HG02763 (cell line): ENCODE results near the gene EML5.

Experiments
- ATAC-seq: cut with Tn5 transposase; IDR thresholded peaks from one replicate; pipeline ENCODE4 v1.9.1; 2021; ENCODE audit warnings: mild to moderate bottlenecking, moderate library complexity; ENCODE audit not compliant: unreplicated experiment

The EML5 gene

DNA sequence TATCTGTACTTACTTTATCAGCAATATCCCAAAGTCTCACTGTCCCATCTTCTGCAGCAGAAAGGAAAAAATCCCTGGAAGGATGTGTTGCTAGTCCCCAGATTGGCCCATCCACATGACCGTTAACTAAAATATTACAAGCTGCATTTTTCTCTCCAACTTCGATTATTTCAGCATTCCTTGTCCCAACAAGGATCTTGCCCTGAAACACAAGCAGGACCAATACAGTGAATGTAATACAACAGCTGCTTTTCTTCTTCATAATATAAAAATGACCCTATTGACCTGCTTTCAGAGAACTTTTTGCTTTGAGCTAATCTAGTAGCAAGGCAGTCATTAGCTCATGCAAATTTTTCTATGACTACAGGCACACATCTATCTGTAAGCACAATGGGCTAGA lies 171.7 kb downstream of the EML5 start:
- ATAC-seq = no peak

DNA sequence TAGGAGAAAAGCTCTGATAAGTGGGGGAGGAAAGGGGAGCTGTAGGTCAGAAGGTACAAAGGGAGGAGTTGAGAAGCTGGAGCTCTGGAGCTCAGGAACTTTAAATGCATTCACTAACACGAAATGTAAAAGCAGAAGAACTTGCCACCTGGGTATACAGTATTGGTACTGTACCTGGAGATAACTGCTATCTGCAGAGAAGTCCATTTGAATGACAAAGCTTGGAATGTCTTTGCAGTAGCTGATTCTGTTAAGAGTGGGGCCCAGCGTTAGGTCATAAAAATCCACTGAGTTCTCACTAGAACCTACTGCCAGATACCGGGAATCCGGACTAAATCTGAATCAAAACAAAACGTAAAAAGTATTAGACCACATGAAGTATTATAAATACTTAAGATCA lies 174.3 kb downstream of the EML5 start:
- no peak for ATAC-seq

DNA sequence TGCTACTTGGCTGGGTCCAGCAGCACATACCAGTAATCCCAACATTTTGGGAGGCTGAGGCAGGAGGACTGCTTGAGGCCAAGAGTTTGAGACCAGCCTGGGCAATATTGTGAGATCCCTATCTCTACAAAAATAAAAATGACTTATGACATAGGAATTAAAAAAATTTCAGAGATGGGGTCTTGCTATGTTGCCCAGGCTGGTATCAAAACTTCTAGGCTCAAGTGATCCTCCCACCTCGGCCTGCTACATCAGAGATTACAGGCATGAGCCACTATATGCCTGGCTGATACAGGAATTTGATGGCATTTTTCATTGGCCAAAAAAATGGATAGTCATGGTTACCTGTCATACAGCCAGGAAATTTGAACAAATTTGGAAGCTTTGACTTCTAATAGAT lies 175.3 kb downstream of the EML5 start:
- no peak for ATAC-seq

DNA sequence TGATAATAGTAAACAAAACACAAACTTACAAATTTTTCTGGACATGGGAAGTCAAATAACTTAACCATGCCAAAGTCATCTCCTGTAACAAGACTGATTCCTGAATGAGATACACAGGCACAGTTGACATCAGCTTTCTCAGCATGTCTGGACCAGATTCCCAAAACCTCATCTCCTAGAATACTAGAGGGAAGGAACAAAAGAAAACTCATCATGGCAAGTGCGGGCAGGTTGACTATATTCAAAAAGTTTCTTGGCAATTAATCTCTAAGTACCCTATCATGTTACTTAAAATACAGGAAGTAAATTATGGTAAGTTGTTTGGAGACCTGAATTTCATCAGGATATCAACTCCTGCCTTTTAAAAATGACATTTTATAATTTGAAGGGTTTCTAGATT lies 176.1 kb downstream of the EML5 start:
- ATAC-seq = no peak

DNA sequence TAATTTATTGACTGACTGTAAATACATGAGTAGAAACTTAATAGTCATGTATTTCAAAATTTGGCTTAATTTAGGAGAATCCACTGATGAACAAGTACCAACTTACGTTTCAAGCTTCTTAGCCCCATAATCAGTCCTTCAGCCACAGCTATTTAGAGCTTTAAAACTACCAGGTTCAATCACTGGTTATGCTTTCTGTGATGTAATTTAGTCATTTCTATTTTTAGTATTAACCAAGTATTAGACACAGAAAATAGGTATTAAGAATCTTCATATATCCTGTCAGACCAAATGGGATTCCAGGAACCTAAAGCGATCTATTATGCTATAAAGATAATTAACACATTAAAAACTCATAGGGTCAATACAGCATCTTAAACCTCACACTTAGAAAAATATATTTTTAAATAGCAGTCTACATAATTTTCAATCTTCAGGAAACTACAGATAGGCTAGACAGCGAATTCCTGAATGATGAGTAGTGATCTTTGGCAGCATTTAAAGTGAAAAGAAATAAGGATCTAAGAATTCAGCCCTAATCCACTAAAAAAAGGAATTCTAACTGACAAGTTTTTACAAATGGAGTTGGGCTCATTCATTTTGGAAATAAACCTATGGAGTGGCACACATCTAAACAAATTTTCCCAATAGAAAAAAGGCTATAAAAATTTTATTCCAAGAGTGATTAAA lies 178.4 kb downstream of the EML5 start:
- ATAC-seq = no peak

DNA sequence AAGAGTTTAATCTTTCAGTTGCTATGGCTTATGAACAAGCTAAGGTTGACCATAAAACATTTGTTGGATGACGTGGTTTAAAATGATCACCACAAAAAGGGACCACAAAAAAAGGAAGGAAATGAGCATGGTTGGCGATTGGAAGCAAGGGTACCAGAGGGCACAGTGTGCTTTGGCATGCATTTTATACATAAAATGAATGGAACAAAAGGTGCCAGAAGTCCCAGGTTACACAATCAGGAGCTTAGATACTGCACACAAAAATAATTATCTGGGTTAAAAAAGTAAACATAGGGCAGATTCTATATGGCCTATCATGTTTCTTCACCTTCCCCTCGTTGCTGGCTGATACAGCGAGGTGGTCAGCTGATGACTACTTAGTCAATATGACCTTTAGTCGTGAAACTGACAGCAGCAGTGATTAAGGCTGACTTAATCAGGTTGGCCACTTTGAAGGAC lies 179.2 kb downstream of the EML5 start:
- no peak for ATAC-seq

DNA sequence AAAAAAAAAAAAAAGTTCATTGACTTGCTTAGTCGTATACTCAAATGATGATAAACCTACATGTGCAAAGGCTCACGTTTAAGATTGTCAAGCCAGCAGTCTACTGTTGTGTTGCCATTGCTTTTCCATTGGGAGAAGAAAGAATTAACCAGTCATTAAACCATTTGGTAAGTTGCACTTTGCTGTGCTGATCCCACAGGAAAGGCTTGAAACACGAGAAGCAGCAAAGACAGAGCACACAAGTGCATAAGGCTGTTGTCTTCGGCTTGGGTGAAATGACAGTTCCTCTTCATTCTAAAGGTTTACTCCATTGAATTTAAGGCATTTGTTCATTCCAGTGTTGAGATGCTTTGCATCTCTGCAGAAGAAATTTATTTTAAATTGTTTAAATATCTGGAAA lies 179.8 kb downstream of the EML5 start:
- no peak for ATAC-seq

DNA sequence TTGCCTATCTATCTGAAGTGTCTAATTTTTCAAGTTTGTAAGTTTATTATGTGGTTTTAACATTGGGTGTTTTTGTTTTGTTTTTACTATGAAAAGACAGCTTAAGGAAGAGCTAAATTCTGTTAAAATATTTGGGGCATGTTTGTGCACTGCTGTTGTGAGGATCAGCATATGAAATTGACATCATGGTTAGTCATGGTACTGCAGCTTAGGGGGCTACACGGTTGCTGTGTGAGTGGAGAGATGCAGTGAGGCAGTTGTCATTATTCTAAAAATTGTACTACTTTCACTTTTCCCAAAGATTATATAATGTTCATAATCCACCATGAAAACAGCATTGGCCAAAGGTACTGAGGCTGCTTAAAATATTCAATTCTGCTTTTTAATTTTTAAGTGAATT lies 180.9 kb downstream of the EML5 start:
- ATAC-seq = no peak

DNA sequence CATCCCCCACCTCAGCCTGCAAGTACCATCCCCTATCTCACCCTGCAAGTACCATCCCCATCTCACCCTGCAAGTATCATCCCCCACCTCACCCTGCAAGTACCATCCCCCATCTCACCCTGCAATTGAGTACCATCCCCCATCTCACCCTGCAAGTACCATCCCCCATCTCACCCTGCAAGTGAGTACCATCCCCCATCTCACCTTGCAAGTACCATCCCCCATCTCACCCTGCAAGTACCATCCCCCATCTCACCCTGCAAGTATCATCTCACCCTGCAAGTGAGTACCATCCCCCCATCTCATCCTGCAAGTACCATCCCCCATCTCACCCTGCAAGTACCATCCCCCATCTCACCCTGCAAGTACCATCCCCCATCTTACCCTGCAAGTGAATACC lies 184.9 kb downstream of the EML5 start:
- no peak for ATAC-seq

DNA sequence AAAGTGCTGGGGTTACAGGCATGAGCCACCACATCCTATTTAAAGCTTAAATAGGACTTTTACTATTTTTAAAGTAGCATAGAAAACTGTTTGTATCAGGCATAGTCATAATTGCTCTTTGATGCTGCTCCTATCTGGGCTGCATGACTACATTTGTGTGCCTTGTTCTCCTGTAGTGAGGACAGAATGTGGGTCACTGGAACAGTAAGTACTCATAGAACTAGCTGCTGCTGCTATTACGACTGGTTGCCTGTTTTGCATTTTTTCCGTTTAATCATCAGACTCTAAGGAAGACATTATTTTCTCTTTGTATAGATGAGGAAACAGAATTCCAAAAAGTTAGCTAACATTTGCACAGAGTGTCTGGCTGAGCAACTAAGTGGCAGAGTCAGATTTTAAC lies 187.2 kb downstream of the EML5 start:
- no peak for ATAC-seq

DNA sequence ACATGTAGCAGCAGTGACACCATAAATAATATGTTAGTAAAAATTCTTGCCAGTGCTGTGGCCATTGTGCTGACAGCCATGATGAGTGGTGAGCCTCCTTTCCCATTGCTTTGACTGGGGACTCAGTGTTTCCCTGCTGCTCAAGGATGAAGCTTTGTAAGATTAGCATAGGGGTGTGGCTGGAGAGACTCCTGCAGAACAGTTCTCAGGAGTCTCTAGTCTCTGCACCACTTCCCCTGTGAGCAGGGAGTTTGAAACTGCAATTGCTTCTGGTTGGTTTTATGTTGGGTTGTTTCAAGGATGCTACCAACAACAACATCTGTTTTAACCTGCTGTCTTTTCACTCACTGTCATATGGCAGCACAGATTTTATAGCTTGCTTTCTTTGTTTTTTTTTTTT lies 188.5 kb downstream of the EML5 start:
- ATAC-seq = no peak

DNA sequence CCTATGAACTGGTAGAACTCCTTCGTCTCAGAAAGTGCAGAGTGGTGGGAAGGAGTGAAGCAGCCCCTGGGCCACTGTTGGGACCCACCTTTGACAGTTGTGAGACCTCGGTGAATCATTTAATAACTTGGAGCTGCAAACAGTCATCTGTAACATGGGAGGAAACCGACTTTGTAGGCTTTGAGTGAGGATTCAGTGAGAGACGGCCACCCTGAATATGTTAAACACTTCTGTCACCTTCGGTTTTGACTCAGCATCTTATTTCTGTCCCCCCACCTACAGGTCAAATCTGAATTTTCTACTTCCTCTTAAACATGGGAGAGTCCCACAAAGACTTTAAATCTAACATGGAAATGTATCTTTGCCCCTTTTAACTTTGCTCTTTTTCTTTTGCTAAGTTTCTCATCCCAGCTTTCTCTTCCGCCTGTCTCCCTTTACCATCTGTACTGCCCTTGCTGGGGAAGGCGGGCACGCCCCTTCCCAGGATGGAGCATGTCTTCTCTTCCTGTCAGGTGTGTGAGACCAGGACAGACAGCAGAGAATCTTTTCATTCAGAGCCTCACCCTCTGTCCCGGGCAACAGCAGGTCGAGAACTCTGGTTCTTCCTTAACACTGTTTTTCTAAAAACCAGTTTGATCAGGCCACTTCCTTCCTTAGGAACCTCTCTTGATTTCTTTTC lies 192.9 kb downstream of the EML5 start:
- peak; percentile 89 for ATAC-seq

DNA sequence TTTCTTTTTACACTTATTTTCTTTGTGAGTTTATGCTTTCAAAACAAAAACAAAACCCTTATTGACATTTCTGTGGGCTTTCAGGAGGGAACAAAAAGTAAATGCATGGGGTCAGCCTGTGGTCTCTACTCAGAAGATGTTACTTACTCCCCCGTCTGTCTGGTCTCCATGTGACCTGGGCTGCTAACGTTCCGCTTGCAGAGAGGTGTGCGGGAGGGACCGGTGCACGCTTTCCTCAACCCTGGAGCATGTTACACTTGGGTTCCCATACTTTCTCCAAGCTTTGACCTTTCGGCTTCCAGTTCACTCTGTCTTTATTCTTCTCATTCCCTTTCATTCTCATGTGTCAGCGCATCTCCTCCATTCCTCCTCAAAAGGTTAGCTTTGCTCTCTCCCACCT lies 193.4 kb downstream of the EML5 start:
- ATAC-seq = peak; percentile 35

DNA sequence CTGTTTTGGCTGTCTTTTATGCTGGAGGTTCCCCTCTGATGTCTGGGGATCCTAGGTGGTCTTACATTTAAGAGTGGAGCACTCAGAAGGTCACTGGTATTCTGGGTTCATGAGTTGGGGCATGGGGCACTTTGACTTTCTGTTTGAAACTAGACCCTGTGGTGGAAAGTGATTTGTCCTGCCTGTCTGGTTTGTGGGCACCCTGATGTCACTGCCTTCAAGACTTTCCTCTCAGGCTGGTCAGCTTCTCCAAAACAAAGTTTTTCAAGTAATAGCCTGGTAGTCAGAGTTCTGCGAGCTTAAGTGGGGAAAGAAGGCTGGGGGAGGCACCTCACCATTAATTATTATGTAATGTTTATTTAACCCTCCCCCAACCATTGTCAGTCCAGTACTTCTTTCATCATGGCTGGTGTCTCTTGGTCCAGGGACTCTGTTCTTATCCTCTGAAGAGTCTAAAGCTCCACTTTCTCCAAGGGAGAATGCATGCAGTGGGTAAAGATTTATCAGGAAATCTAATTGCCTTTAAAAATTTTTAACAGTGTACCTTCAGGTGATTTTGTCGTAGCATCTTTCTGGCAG lies 194.6 kb downstream of the EML5 start:
- ATAC-seq = no peak

DNA sequence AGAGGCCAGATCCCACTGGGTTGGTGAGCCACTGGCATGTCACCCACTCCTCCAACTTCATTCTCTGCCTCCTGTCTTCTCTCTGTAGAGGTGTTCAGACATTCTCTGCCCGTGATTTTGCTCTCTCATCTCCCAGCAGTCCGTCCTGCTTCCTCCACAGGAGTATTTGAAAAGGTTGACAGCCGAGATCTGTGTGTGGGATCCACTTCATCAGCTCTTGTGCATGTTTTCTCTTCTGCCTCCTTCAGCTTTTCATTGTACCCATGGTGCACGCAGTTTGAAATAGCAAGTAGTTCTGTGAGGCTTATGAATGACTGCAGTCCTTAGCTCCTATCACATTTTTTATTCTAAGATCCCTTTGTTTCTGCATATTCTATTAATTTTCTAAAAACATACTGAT lies 195.2 kb downstream of the EML5 start:
- ATAC-seq = no peak

DNA sequence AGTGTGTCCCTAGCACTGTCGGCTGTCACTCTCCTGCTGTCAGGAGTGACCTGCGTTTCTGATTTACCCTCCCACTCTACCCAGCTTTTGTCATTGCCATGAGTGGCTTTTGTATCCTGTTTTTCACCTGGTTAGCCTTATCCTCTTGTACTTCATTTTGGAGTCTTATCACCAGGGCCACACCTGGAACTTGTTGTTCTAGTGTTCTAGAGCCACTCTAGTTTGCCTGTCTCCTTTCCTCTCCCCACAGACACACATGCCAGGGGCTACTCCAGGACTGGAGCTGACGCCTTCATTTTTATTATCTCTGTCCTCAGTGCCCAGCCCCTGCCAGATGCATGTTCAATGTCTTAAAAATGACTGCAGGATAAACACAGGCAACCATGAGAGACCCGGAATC lies 195.7 kb downstream of the EML5 start:
- no peak for ATAC-seq

DNA sequence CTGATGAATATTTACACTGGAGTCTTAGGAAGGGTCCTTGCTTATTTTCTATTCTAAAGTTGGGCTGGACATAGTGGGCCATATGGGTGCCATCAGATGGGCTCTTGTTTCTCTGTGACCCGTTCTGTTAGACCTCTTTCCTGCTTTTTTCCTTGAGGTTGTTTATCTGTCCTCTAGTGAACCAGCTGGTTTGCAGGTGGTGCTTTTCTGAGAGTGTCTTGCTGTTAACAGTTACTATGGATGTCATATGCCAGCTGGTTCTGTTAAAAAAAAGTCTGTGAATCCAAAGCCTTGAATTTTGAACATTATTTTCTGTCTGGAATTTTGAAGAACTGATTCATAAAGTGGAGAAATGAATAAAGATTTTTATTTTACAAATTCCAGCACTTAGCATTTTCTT lies 200.7 kb downstream of the EML5 start:
- ATAC-seq = no peak

DNA sequence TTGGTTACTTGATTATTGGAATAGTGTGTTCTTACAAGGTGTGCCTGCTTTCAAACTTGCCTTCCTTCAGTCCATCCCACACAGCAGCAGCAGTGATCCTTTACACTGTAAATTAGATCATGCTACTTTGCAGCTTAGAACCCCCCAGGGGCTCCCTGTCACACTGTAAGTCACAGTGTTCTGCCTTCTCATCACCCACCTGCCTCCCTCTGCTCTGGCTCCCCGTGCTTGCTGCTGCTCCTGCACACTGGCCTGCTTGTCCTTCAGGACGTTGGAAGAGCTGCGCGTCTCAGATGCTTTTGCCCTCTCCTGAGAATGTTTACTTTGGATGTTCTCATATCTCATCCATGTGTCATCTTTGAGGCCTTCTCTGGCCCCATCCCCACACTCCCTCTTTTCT lies 202.6 kb downstream of the EML5 start:
- no peak for ATAC-seq

DNA sequence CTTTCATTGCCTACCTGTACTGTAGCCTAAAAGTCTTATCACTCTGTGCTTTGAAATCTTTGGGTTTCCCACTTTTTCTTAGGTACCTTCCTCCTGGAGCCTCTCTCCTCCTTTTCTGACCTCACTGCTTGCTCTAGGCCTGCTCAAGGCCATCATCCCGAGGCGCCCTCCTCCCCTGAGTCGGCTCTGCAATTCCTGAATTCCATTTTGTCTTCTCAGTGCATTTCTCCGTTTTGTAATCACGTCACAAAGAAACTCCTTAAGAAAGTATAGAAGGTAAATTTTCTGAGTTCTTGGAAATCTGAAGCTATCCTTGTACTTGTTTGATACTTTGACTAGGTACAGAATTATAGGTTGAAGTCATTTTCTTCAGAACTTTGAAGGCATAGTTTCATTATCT lies 204.7 kb downstream of the EML5 start:
- ATAC-seq = no peak

DNA sequence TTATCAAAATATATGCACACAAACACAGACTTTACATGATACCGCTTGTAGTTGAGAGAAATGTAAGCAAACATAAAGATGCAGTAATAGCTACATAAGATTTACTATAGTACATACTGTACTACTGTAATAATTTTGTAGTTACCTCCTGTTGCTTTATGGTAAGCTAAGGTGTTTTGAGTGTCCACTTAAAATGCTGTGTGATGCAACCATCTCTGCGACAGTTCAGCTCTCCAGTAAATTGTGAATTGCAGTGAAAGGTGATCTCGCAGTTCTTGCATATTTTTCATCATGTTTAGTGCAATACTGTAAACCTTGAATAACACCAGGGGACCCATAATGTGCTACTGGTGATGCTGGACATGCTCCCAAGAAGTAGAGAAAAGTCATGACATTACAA lies 208.3 kb downstream of the EML5 start:
- no peak for ATAC-seq

DNA sequence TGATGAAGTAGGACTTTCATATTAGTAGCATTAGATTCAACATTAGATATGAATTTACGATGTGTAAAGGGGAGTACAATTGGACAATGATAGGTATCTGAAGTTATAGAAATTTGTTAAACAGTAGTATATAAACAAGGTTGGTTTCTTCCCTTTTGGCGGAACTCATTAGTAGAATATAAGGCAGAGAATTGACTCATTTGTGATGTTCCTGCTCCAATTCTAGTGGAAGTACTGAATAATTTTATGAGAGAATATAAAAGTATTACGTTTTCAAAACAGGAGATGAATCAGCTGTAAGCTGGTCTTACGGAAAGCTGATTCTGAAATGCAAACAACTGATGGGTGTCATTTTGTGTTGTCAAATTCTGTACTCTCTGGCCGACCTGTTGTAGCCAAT lies 216.5 kb downstream of the EML5 start:
- ATAC-seq = no peak

DNA sequence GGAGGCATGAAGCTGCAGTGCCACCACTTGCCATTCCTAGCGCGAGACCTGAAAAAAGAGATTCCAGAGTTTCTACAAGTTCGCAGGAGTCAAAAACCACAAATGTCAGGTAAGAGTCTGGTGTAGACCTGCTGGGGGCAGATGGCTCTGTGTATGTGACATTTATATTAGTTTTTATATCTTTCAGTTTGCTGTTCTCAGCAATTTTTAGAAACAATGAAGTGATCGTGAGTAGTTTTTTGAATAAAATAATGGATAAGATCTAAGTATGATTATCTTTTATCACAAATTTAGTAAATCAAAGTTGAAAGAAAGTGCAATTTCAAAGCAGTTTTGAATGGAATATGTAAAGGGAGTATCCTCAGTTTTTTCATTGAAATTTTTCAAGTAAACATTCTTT lies 220.6 kb downstream of the EML5 start:
- no peak for ATAC-seq

DNA sequence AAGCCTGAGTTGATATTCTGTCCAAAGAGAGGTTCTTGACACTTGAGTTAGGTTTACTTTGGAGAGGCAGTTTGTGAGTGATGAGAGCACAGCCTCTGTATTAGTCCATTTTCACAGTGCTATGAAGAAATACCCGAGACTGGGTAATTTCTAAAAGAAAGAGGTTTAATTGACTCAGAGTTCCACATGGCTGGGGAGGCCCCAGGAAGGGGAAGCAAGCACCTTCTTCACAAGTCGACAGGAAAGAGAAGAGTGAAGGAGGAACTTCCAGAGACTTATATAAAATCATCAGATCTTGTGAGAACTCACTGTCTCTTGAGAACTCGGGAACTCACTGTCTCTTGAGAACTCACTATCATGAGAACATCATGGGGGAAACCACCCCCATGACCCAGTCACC lies 224.6 kb downstream of the EML5 start:
- no peak for ATAC-seq
